Uterus (tissue), 2 donors: Measurements from ENCODE around the gene COL19A1.

Source experiments
- CTCF ChIP-seq, 4 experiments: fragments of 200-600 bp in 2 of 4; fragments of 450-650 bp in 2 of 4; sonication (generic) in 2 of 4; IDR thresholded peaks; one replicate each; pipeline ENCODE4 v1.5.1; 2016 to 2019; ENCODE audit warnings: antibody characterized with exemption in 4 of 4, mild to moderate bottlenecking in 2 of 4, moderate library complexity in 1 of 4
- POLR2A ChIP-seq, 2 donors: fragments of 450-650 bp; IDR thresholded peaks; one replicate each; pipeline ENCODE4 v1.6.1; 2016; ENCODE audit warnings: antibody characterized with exemption in 2 of 2, mild to moderate bottlenecking in 1 of 2, moderate library complexity in 1 of 2

GRCh38 chr6:70112716-70113115 lies 246.4 kb downstream of the COL19A1 start:
- TF ChIP-seq CTCF (IDR thresholded peaks at IDR 0.05) (no peak), POLR2A (IDR thresholded peaks at IDR 0.05) (no peak)
